Suprapubic skin (tissue), 4 donors: Measurements from ENCODE around the gene ATRIP. TPM values are rescaled to one million over a fixed set of nuclear protein-coding genes. Genes with fewer than 3 reads are reported as not detected.

Source experiments
- DNase-seq, 2 donors: peaks; one replicate each; pipeline ENCODE4 v3.0.0-alpha.2; 2019; ENCODE audit warnings: low spot score in 2 of 2
- H3K27ac ChIP-seq: fragments of 200-600 bp; sonication (generic); one replicate; pipeline ENCODE4 v1.5.1; 2019
- H3K27me3 ChIP-seq: fragments of 200-600 bp; sonication (generic); one replicate; pipeline ENCODE4 v1.5.1; 2019
- H3K36me3 ChIP-seq: fragments of 200-600 bp; sonication (generic); one replicate; pipeline ENCODE4 v1.5.1; 2019
- H3K4me1 ChIP-seq: fragments of 200-600 bp; sonication (generic); one replicate; pipeline ENCODE4 v1.5.1; 2019
- H3K4me3 ChIP-seq: fragments of 200-600 bp; sonication (generic); one replicate; pipeline ENCODE4 v1.5.1; 2019; ENCODE audit warnings: mild to moderate bottlenecking
- H3K9me3 ChIP-seq: fragments of 200-600 bp; sonication (generic); one replicate; pipeline ENCODE4 v1.5.1; 2019
- CTCF ChIP-seq, 2 donors: fragments of 200-600 bp in 1 of 2; fragments of 450-650 bp in 1 of 2; sonication (generic) in 1 of 2; IDR thresholded peaks; one replicate each; pipeline ENCODE4 v1.5.1; 2016 to 2019; ENCODE audit warnings: antibody characterized with exemption in 2 of 2, mild to moderate bottlenecking in 1 of 2, moderate library complexity in 1 of 2
- EP300 ChIP-seq: sonication (generic); formaldehyde crosslinking; IDR thresholded peaks from one replicate; pipeline ENCODE4 v1.6.1; 2017; ENCODE audit warnings: antibody characterized with exemption
- POLR2A ChIP-seq, 2 donors: fragments of 450-650 bp; IDR thresholded peaks; one replicate each; pipeline ENCODE4 v1.6.1; 2017; ENCODE audit warnings: antibody characterized with exemption in 2 of 2, mild to moderate bottlenecking in 2 of 2, moderate library complexity in 2 of 2
- POLR2AphosphoS5 ChIP-seq, 3 donors: sonication (generic); formaldehyde crosslinking; IDR thresholded peaks; one replicate each; pipeline ENCODE4 v1.6.1; 2017; ENCODE audit warnings: antibody characterized with exemption in 3 of 3
- WGBS: methylation state at CpG from one replicate; pipeline ENCODE4 v1.1.5; 2018; 5-methylcytosine and 5-hydroxymethylcytosine counted together
- total RNA-seq, 4 donors: library from RNA; depleted of rRNA; stranded (reverse); fragments of >200 nt; gene quantifications; one replicate each; pipeline ENCODE4 v1.1.0, GENCODE V29; 2016

ATRIP gene
- total RNA-seq, 4 donors from 2014 or later = 8.7 to 12.7 (median 10.2) TPM

GRCh38 chr3:48414376-48415250, 31.9 kb upstream of the ATRIP start:
- Histone ChIP-seq H3K4me1 (peaks cover 19% of the 10 kb centered on the region), H3K36me3 (peaks cover 91% of the 10 kb centered on the region), H3K4me3 (no peak overlapping the region), H3K27ac (no peak overlapping the region), H3K27me3 (no peaks in the 10 kb centered on the region), H3K9me3 (no peaks in the 10 kb centered on the region)
- no peak for TF ChIP-seq POLR2AphosphoS5 (IDR thresholded peaks at IDR 0.05)
- TF ChIP-seq POLR2A (IDR thresholded peaks at IDR 0.05) = no peak
- TF ChIP-seq EP300 = no peak
- TF ChIP-seq CTCF (IDR thresholded peaks at IDR 0.05) = no peak
- WGBS = 79% methylated on average over 14 of the region's 25 CpGs
- DNase-seq = peak; percentile 56 to 71

GRCh38 chr3:48415251-48415953, 31.1 kb upstream of the ATRIP start:
- H3K4me3 ChIP-seq = no peak overlapping the region
- H3K9me3 ChIP-seq = no peaks in the 10 kb centered on the region
- H3K4me1 ChIP-seq = peaks cover 19% of the 10 kb centered on the region
- H3K27me3 ChIP-seq = no peaks in the 10 kb centered on the region
- H3K36me3 ChIP-seq = peaks cover 91% of the 10 kb centered on the region
- H3K27ac ChIP-seq = no peak overlapping the region
- no peak for DNase-seq
- TF ChIP-seq EP300 (no peak), POLR2A (IDR thresholded peaks at IDR 0.05) (no peak), CTCF (IDR thresholded peaks at IDR 0.05) (no peak), POLR2AphosphoS5 (IDR thresholded peaks at IDR 0.05) (no peak)
- WGBS = 89% methylated on average over 14 of the region's 24 CpGs

DNA sequence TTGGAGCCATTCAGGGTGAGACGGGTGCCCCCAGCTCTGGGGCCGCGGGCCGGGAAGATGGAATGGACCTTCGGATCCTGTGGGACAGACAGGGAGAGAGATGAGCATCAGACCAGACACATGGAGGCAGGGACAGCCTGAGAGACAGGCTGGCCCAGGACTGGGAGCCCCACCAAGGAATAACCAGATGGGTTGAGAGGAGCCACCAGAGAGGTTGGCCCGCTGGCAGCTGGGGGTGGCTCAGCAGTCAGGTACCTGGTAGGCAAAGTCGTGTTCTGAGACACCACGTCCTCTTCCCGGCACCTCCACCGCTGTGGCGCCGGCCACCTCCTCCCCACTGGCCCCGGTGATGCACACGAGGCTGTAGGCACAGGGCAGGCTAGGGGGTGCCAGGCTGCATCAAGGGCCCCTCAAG, 30.4 kb upstream of the ATRIP start:
- DNase-seq = no peak
- TF ChIP-seq POLR2AphosphoS5 (IDR thresholded peaks at IDR 0.05) (no peak), POLR2A (IDR thresholded peaks at IDR 0.05) (no peak), CTCF (IDR thresholded peaks at IDR 0.05) (no peak), EP300 (no peak)
- no peak overlapping the region for H3K4me3 ChIP-seq
- no peaks in the 10 kb centered on the region for H3K9me3 ChIP-seq
- H3K36me3 ChIP-seq = peaks cover 91% of the 10 kb centered on the region
- H3K27ac ChIP-seq = no peak overlapping the region
- peaks cover 19% of the 10 kb centered on the region for H3K4me1 ChIP-seq
- WGBS = 96% methylated on average over 5 of the region's 14 CpGs
- H3K27me3 ChIP-seq = no peaks in the 10 kb centered on the region

GRCh38 chr3:48416546-48416945, 30.0 kb upstream of the ATRIP start:
- 95% methylated on average over 4 of the region's 4 CpGs for WGBS
- TF ChIP-seq CTCF (IDR thresholded peaks at IDR 0.05) (no peak), POLR2AphosphoS5 (IDR thresholded peaks at IDR 0.05) (no peak), POLR2A (IDR thresholded peaks at IDR 0.05) (no peak)

GRCh38 chr3:48417529-48418108, 28.9 kb upstream of the ATRIP start:
- Histone ChIP-seq H3K27me3 (no peaks in the 10 kb centered on the region), H3K27ac (no peak overlapping the region), H3K4me1 (peaks cover 28% of the 10 kb centered on the region), H3K4me3 (no peak overlapping the region), H3K9me3 (no peaks in the 10 kb centered on the region), H3K36me3 (peaks cover 89% of the 10 kb centered on the region)
- no peak for DNase-seq
- TF ChIP-seq CTCF (IDR thresholded peaks at IDR 0.05) (no peak), POLR2A (IDR thresholded peaks at IDR 0.05) (no peak), POLR2AphosphoS5 (IDR thresholded peaks at IDR 0.05) (no peak), EP300 (no peak)
- 95% methylated on average over 4 of the region's 14 CpGs for WGBS

More at GRCh38 chr3:48416546-48416945, 30.0 kb upstream of the ATRIP start:
- no peaks in the 10 kb centered on the region for H3K9me3 ChIP-seq
- H3K27ac ChIP-seq = no peak overlapping the region
- H3K36me3 ChIP-seq = peaks cover 89% of the 10 kb centered on the region
- no peaks in the 10 kb centered on the region for H3K27me3 ChIP-seq
- H3K4me3 ChIP-seq = no peak overlapping the region
- peaks cover 19% of the 10 kb centered on the region for H3K4me1 ChIP-seq
- no peak for DNase-seq
